Activated B cell treated with CpG ODN at 0.5 μM for 24 hours (primary cell): Measurements from ENCODE around the gene RFX4. TPM values are rescaled to one million over a fixed set of nuclear protein-coding genes. Genes with fewer than 3 reads are reported as not detected.

Experiments used
- ATAC-seq: fragments of 200-7000 bp; cut with Tn5 transposase; one replicate; pipeline ENCODE4 v1.10.0; 2021; ENCODE audit warnings: low read depth, mild to moderate bottlenecking, moderate library complexity
- CTCF ChIA-PET: fragments of 350-600 bp; sonication (Branson Sonifier 250); formaldehyde crosslinking; loops from one replicate; lab custom pipeline; 2021; ENCODE audit warnings: antibody characterized with exemption; lab: Charles Lee
- POLR2A ChIA-PET: fragments of 350-600 bp; sonication (Branson Sonifier 250); formaldehyde crosslinking; loops from one replicate; lab custom pipeline; 2021; ENCODE audit warnings: antibody characterized with exemption; lab: Charles Lee
- DNase-seq: peaks from one replicate; pipeline ENCODE4 v3.0.0; 2022
- H3K27ac Mint-ChIP-seq: one replicate; pipeline ENCODE4 v1.8.0; 2020; ENCODE audit warnings: mixed read lengths
- H3K27me3 Mint-ChIP-seq: one replicate; pipeline ENCODE4 v1.8.0; 2021; ENCODE audit warnings: mixed read lengths
- H3K36me3 Mint-ChIP-seq: one replicate; pipeline ENCODE4 v1.8.0; 2021; ENCODE audit warnings: low read depth, mixed read lengths
- H3K4me1 Mint-ChIP-seq: one replicate; pipeline ENCODE4 v1.8.0; 2021; ENCODE audit warnings: mixed read lengths
- H3K4me3 Mint-ChIP-seq: one replicate; pipeline ENCODE4 v1.8.0; 2020; ENCODE audit warnings: mild to moderate bottlenecking, mixed read lengths
- H3K9me3 Mint-ChIP-seq: one replicate; pipeline ENCODE4 v1.8.0; 2020; ENCODE audit warnings: mixed read lengths
- CTCF ChIP-seq: fragments of 200-600 bp; IDR thresholded peaks from one replicate; pipeline ENCODE4 v1.8.0; 2022; ENCODE audit warnings: antibody characterized with exemption, mild to moderate bottlenecking
- intact Hi-C: fragments of 100-400 bp; cut with micrococcal nuclease; formaldehyde crosslinking; loops from one replicate; pipeline ENCODE4 v1.15.1; 2024
- total RNA-seq: library from RNA; stranded (reverse); gene quantifications from 2 replicates; pipeline ENCODE4 v1.2.3, GENCODE V29; 2022

Gene RFX4
- total RNA-seq, 1 donor from 2014 or later, result not detected

GRCh38 chr12:106759526-106760183, 176.9 kb downstream of the RFX4 start:
- ChIA-PET POLR2A (interaction anchor here (0.7 kb wide), 1 partner anchor 401 kb away, joined by 3 read pairs; no protein-coding TSS in a partner anchor), CTCF (interaction anchor here (0.9 kb wide), 1 partner anchor 401 kb away, joined by 3 read pairs; no protein-coding TSS in a partner anchor)
- H3K4me1 Mint-ChIP-seq, result peaks cover 24% of the 10 kb centered on the region
- H3K27me3 Mint-ChIP-seq, result no peaks in the 10 kb centered on the region
- H3K27ac Mint-ChIP-seq, result peak overlapping the region; percentile 88
- H3K9me3 Mint-ChIP-seq, result no peaks in the 10 kb centered on the region
- no peaks in the 10 kb centered on the region for H3K36me3 Mint-ChIP-seq
- peak overlapping the region; percentile 70 for H3K4me3 Mint-ChIP-seq
- intact Hi-C loops, result loop anchor here (2.0 kb wide), 2 partner anchors 13 to 15 kb away; partner anchors contain the start of gene RIC8B
- TF ChIP-seq CTCF, result no peak
- ATAC-seq (peak; percentile 5), DNase-seq (no peak)

GRCh38 chr12:106760184-106760531, 177.4 kb downstream of the RFX4 start:
- Mint-ChIP-seq H3K4me3 (peak overlapping the region; percentile 70), H3K4me1 (peaks cover 24% of the 10 kb centered on the region), H3K9me3 (no peaks in the 10 kb centered on the region), H3K36me3 (no peaks in the 10 kb centered on the region), H3K27me3 (no peaks in the 10 kb centered on the region), H3K27ac (peak overlapping the region; percentile 88)
- intact Hi-C loops, result loop anchor here (2.0 kb wide), 2 partner anchors 13 to 15 kb away; partner anchors contain the start of gene RIC8B
- ChIA-PET POLR2A (interaction anchor here (0.7 kb wide), 1 partner anchor 402 kb away, joined by 3 read pairs; no protein-coding TSS in a partner anchor), CTCF (interaction anchor here (0.9 kb wide), 1 partner anchor 402 kb away, joined by 3 read pairs; no protein-coding TSS in a partner anchor)
- peak; percentile 99 for ATAC-seq
- no peak for DNase-seq
- no peak for TF ChIP-seq CTCF

GRCh38 chr12:106764220-106764619, 181.4 kb downstream of the RFX4 start:
- DNase-seq (no peak), ATAC-seq (no peak)
- Mint-ChIP-seq H3K4me1 (peaks cover 20% of the 10 kb centered on the region), H3K9me3 (no peaks in the 10 kb centered on the region), H3K4me3 (no peak overlapping the region), H3K27me3 (peaks cover 11% of the 10 kb centered on the region), H3K36me3 (no peaks in the 10 kb centered on the region), H3K27ac (no peak overlapping the region)
- no peak for TF ChIP-seq CTCF
- CTCF ChIA-PET, result no interaction called here
- intact Hi-C loops, result no loop called here
- POLR2A ChIA-PET, result no interaction called here

GRCh38 chr12:106764738-106765137, 181.9 kb downstream of the RFX4 start:
- ATAC-seq, result no peak
- no peak overlapping the region for H3K27ac Mint-ChIP-seq
- ChIA-PET POLR2A (no interaction called here), CTCF (no interaction called here)
- no peak overlapping the region for H3K4me3 Mint-ChIP-seq
- no peak for TF ChIP-seq CTCF
- intact Hi-C loops, result no loop called here
- peaks cover 16% of the 10 kb centered on the region for H3K27me3 Mint-ChIP-seq
- no peak for DNase-seq
- H3K9me3 Mint-ChIP-seq, result no peaks in the 10 kb centered on the region
- peaks cover 15% of the 10 kb centered on the region for H3K4me1 Mint-ChIP-seq
- H3K36me3 Mint-ChIP-seq, result no peaks in the 10 kb centered on the region

GRCh38 chr12:106766393-106766826, 183.6 kb downstream of the RFX4 start:
- H3K9me3 Mint-ChIP-seq, result no peaks in the 10 kb centered on the region
- intact Hi-C loops, result no loop called here
- no peak overlapping the region for H3K27ac Mint-ChIP-seq
- no peak for TF ChIP-seq CTCF
- no peaks in the 10 kb centered on the region for H3K36me3 Mint-ChIP-seq
- POLR2A ChIA-PET, result interaction anchor here (0.7 kb wide), 1 partner anchor 13 kb away, joined by 8 read pairs; no protein-coding TSS in a partner anchor
- H3K4me3 Mint-ChIP-seq, result no peak overlapping the region
- H3K27me3 Mint-ChIP-seq, result peaks cover 17% of the 10 kb centered on the region
- CTCF ChIA-PET, result no interaction called here
- no peak for ATAC-seq
- H3K4me1 Mint-ChIP-seq, result no peaks in the 10 kb centered on the region
- DNase-seq, result no peak
